PC-3 (cell line): Measurements from ENCODE around the gene CHL1.

Source experiments
- CTCF ChIP-seq: fragments of 300-600 bp; sonication (generic); conservative IDR thresholded peaks from 2 replicates; pipeline ENCODE4 v1.5.1; 2017; ENCODE audit warnings: antibody characterized with exemption, low read depth, mild to moderate bottlenecking, low read length
- EZH2 ChIP-seq: fragments of 300-600 bp; sonication (generic); IDR thresholded peaks from one replicate; pipeline ENCODE4 v1.6.1; 2017; ENCODE audit warnings: antibody characterized with exemption, mild to moderate bottlenecking, low read length; ENCODE audit not compliant: unreplicated experiment

DNA sequence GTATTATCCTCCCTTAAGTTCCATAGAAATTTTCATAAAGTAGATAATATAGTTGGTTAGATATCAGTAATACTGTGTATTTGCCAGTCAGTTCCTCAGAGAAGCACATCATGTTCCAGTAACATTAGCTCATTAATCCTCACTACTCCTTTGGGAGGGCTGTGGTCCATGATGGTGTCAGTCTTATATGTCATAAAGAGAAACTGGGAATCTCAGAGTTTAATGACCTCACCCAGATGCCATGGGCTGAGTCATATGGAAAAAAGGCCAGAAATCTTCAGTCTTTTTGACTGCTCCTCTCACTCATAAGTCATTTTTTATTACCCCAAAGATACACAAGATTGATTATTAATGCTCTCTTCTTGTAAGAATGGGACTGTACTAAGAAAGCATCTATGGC lies 188.6 kb downstream of the CHL1 start:
- TF ChIP-seq CTCF, result no peak
- no peak for TF ChIP-seq EZH2
